ENCODE data around the gene MAP3K5.
"Not testable (repeated sequence)": the region's sequence is repeated elsewhere in the genome, so short reads cannot be mapped to it uniquely, and the experiment has no call there.

MAP3K5 gene

GRCh38 chr6:136791296-136792094, 782 bp downstream of the MAP3K5 start:
- H3K4me3 ChIP-seq (ENCODE audit: low read depth, low read length): peak overlapping the region; percentile 66

GRCh38 chr6:136790411-136791295, 1.6 kb downstream of the MAP3K5 start:
- peak overlapping the region; percentile 66 for H3K4me3 ChIP-seq (ENCODE audit: low read depth, low read length)

DNA sequence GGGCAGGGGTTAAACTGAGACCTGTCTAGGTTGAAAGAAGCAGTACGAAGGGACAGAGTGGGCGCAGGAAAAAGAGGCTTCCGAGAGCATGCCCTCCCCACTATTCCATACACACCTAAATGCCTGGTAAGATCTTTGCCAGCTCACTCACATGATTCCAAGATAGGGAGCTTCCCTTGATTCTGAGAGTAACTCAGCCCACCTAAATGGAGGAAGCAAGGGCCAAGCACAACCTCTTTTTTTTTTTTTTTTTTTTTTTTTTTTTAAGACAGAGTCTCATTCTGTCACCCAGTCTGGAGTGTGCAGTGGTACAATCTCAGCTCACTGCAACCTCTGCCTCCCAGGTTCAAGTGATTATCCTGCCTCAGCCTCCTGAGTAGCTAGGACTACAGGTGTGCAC, 2.8 kb downstream of the MAP3K5 start:
- not testable (repeated sequence) for H3K4me3 ChIP-seq (ENCODE audit: low read depth, low read length)

DNA sequence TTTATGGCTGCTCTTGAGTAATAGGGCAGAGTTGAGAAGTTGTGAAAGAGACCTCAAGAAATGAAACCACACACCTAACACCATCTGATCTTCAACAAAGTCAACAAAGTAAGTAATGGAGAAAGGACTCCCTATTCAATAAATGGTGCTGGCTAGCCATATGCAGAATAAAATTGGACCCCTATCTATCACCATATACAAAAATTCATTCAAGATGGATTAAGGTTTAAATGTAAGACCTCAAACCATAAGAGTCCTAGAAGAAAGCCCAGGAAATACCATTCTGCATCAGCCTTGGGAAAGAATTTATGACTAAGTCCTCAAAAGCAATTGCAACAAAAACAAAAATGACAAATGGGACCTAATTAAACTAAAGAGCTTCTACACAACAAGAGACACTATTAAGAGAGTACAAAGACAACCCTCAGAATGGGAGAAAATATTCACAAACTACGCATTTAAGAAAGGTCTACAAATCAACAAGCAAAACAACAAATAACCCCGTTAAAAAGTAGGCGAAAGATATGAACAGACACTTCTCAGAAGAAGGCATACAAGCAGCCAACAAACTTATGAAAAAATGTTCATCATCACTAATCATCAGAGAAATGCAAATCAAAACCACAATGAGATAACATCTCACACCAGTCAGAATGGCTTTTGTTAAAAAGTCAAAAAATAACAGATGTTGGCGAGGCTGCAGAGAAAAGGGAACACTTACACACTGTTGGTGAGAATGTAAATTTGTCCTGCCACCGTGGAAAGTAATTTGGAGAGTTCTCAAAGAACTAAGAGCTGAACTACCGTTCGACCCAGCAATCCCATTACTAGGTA, 4.0 kb downstream of the MAP3K5 start:
- H3K4me3 ChIP-seq (ENCODE audit: low read depth, low read length): no peak overlapping the region

DNA sequence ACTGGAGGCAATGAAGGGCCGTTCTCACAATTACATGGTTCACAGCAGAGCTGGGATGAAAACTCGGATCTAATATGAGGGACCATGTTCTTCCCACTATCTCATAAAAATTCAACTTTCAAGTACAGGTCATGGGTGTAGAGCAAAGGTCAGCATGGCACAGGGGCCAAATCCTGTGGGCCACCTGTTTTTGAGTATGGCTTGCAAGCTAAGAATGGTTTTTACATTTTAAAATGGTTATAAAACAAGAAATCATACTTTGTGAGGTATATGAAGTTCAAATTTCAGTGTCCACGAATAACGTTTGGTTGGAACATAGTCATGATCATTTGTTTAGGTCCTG, 4.6 kb downstream of the MAP3K5 start:
- no peak overlapping the region for H3K4me3 ChIP-seq (ENCODE audit: low read depth, low read length)

DNA sequence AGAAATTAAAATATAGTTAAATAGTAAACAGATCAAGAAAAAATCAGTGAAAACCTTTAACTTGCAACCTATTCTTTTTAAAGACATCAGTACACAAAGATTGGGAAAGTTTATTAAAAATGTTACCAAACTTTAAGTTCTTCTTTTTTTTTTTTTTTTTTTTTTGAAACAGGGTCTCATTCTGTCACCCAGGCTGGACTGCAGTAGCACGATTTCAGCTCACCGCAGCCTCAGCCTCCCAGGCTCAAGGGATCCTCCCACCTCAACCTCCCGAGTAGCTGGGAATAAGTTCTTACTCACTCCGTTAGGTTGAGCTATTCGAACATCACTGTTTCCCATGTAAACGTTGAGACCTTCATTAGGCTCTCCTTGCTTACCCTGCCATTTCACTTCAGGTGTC, 5.6 kb downstream of the MAP3K5 start:
- no peak overlapping the region for H3K4me3 ChIP-seq (ENCODE audit: low read depth, low read length)

GRCh38 chr6:136784910-136785746, 7.1 kb downstream of the MAP3K5 start:
- no peak overlapping the region for H3K4me3 ChIP-seq (ENCODE audit: low read depth, low read length)

GRCh38 chr6:136784271-136784664, 8.0 kb downstream of the MAP3K5 start:
- H3K4me3 ChIP-seq (ENCODE audit: low read depth, low read length): no peak overlapping the region

- H3K4me3 ChIP-seq (ENCODE audit: low read depth, low read length): no peak overlapping the region
These were observed 8.6 kb downstream of the MAP3K5 start for GRCh38 chr6:136783495-136784270.

DNA sequence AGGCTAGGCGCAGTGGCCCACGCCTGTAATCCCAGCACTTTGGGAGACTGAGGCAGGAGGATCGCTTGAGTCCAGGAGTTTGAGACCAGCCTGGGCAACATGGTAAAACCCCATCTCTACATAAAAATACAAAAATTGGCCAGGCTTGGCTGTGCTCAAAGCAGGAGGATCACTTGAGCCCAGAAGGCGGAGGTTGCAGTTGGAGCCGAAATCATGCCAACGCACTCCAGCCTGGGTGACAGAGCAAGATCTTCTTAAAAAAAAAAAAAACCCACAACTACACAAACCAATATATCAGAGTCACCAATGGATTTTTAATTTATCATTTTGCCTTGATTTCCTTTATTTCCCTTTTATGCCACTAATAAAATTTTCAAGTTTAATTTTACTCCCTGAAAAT, 9.3 kb downstream of the MAP3K5 start:
- no peak overlapping the region for H3K4me3 ChIP-seq (ENCODE audit: low read depth, low read length)

DNA sequence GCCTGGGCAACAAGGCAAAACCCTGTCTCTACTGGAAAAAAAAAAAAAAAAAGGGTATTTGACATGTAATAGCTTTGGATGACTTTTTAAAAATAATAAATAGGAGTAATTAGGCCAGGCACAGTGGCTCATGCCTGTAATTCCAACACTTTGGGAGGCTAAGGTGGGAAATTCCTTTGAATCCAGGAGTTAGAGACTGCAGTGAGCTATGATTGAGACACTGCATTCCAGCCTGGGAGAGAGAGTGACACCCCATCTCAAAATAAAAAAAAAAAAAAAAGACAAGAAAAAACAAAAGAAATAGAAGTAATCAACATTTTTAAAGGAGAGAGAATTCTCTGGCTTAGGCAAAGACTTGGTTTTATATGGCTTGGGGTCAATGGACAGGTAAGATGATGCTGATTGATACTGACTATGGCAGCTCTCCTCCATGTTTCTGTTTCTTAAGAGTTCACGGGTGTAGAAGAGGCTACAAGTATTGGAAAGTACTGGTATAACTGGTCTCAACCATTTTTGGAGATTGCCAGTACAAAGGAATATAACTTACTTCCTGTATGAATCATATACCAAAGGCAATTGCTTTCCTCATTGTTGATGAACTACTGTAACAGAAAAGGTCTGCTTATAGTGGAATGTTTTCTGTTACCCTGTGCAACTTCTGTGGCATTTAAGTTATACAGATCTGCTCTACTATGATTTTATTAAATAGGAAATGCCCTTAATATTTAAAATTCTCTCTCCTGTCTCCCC, 10.1 kb downstream of the MAP3K5 start:
- no peak overlapping the region for H3K4me3 ChIP-seq (ENCODE audit: low read depth, low read length)

- no peak overlapping the region for H3K4me3 ChIP-seq (ENCODE audit: low read depth, low read length)
These were observed 11.3 kb downstream of the MAP3K5 start for GRCh38 chr6:136780972-136781371.

DNA sequence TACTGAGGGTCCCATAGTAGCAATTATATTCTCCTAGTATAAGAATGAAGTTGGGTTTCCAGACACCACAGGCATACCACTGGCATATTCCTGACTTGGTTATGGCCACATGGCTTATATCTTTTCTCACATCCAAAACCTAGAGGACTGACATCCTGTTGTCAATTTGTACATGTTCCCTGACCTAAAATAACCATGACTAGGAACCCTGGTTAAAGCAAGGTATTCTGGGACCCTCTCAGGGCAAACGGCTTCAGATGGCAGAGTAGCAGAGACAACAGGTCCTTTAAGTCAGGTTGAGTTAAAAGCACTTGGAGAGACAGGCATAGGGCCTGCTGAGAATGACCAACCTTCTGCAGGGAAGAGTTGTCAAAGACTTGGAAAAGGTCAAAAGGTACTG, 12.6 kb downstream of the MAP3K5 start:
- no peak overlapping the region for H3K4me3 ChIP-seq (ENCODE audit: low read depth, low read length)

DNA sequence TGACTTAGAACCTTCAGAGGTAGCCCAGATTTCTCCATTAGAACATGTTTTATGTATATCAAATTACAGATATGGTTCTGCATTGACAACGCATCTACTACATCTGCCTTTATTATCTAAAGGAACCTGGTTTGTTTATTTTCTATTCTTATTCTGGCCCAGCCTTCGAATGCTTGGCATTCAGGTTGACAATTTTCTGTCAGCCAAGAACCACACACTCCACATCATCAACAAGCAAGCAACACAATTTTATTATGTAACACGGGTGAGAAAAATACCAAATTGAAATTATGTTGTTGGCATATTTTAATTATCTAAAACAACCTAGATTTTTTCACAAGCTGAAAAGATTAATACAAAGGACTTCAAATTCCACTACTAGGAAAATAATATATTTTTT, 14.6 kb downstream of the MAP3K5 start:
- no peak overlapping the region for H3K4me3 ChIP-seq (ENCODE audit: low read depth, low read length)

GRCh38 chr6:136775548-136775947, 16.7 kb downstream of the MAP3K5 start:
- no peak overlapping the region for H3K4me3 ChIP-seq (ENCODE audit: low read depth, low read length)

GRCh38 chr6:136775081-136775480, 17.2 kb downstream of the MAP3K5 start:
- no peak overlapping the region for H3K4me3 ChIP-seq (ENCODE audit: low read depth, low read length)

DNA sequence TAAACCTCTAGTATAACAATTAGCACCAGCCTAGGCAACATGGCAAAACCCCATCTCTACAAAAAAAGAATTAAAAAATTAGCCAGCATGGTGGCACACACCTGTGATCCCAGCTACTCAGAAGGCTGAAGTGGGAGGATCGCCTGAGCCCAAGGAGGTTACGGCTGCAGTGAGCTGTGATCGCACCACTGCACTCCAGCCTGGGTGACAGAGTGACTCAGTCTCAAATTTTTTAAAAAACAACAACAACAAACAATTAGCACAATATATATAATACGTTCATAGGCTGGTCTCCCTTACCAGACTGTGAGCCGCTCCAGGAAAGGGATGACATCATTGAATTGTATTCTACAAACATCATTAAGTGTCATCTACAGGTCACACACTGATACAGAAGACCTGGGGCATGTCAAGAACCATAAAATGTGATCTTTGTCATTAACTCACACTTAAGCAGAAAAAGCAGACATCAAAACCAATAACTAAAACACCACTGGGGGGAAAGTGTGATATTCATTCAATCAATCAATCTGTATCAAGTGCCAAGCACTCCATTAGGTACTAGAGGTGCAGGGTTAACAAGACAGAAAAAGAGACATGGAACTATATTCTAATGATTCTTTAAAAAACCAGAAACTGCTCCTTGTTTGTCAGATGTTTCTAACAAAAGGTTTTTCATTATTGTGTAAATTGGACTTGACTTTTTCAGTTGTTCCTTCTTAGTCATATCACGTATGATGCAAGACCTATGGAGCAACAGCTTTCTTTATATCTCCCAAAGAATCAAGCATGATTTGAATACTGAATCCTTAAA, 17.8 kb downstream of the MAP3K5 start:
- H3K4me3 ChIP-seq (ENCODE audit: low read depth, low read length): no peak overlapping the region

GRCh38 chr6:136773473-136773796, 18.8 kb downstream of the MAP3K5 start:
- no peak overlapping the region for H3K4me3 ChIP-seq (ENCODE audit: low read depth, low read length)
